ENCODE data around the gene ZFYVE9.
"Not testable (repeated sequence)": the region's sequence is repeated elsewhere in the genome, so short reads cannot be mapped to it uniquely, and the experiment has no call there.

GRCh38 chr1:52171149-52171548, 29.3 kb downstream of the ZFYVE9 start:
- TF ChIP-seq PHF8 (IDR thresholded peaks at IDR 0.05; ENCODE audit: borderline replicate concordance, low read length); CTCF (IDR thresholded peaks at IDR 0.05 in 2 of 3, conservative IDR thresholded peaks at IDR 0.05 in 1 of 3; ENCODE audit: insufficient read depth in 2 of 3, low read depth in 1 of 3, low read length in 3 of 3); PATZ1 (CRISPR knock-in tag; IDR thresholded peaks at IDR 0.05; ENCODE audit: borderline replicate concordance); CREM (IDR thresholded peaks at IDR 0.05; ENCODE audit: low read depth); IRF2 (CRISPR knock-in tag; IDR thresholded peaks at IDR 0.05): not testable (repeated sequence)

All from K562 (cell line).